Measurements from ENCODE around the gene KLRC3.

The KLRC3 gene

GRCh38 chr12:10363914-10364814, 56.2 kb downstream of the KLRC3 start:
- Mint-ChIP-seq H3K27ac (no peak overlapping the region), H3K27me3 (ENCODE audit: low read depth) (no peaks in the 10 kb centered on the region), H3K4me1 (peaks cover 36% of the 10 kb centered on the region), H3K9me3 (no peaks in the 10 kb centered on the region), H3K4me3 (no peak overlapping the region), H3K36me3 (ENCODE audit: low read depth) (peaks cover 3% of the 10 kb centered on the region)
- no peak for TF ChIP-seq CTCF (IDR thresholded peaks at IDR 0.05; ENCODE audit: unreplicated experiment in 3 of 3)

GRCh38 chr12:10363658-10363913, 56.8 kb downstream of the KLRC3 start:
- H3K9me3 Mint-ChIP-seq: peaks cover 2% of the 10 kb centered on the region
- no peak for TF ChIP-seq CTCF (IDR thresholded peaks at IDR 0.05; ENCODE audit: unreplicated experiment in 3 of 3)
- H3K27me3 Mint-ChIP-seq (ENCODE audit: low read depth): no peaks in the 10 kb centered on the region
- no peak overlapping the region for H3K27ac Mint-ChIP-seq
- H3K36me3 Mint-ChIP-seq (ENCODE audit: low read depth): peaks cover under 1% of the 10 kb centered on the region
- H3K4me3 Mint-ChIP-seq: no peak overlapping the region
- H3K4me1 Mint-ChIP-seq: peaks cover 31% of the 10 kb centered on the region

GRCh38 chr12:10362828-10363657, 57.4 kb downstream of the KLRC3 start:
- Mint-ChIP-seq H3K4me3 (no peak overlapping the region), H3K9me3 (peaks cover 2% of the 10 kb centered on the region)

GRCh38 chr12:10362325-10362724, 58.1 kb downstream of the KLRC3 start:
- no peak for TF ChIP-seq CTCF (IDR thresholded peaks at IDR 0.05; ENCODE audit: unreplicated experiment in 3 of 3)

More at GRCh38 chr12:10362828-10363657, 57.4 kb downstream of the KLRC3 start:
- no peaks in the 10 kb centered on the region for H3K27me3 Mint-ChIP-seq (ENCODE audit: low read depth)
- no peak for TF ChIP-seq CTCF (IDR thresholded peaks at IDR 0.05; ENCODE audit: unreplicated experiment in 3 of 3)
- H3K4me1 Mint-ChIP-seq: peaks cover 26% of the 10 kb centered on the region
- no peaks in the 10 kb centered on the region for H3K36me3 Mint-ChIP-seq (ENCODE audit: low read depth)
- no peak overlapping the region for H3K27ac Mint-ChIP-seq

More at GRCh38 chr12:10362325-10362724, 58.1 kb downstream of the KLRC3 start:
- Mint-ChIP-seq H3K27me3 (ENCODE audit: low read depth) (no peaks in the 10 kb centered on the region), H3K9me3 (peaks cover 2% of the 10 kb centered on the region), H3K36me3 (ENCODE audit: low read depth) (no peaks in the 10 kb centered on the region), H3K4me3 (no peak overlapping the region), H3K27ac (no peak overlapping the region), H3K4me1 (peaks cover 23% of the 10 kb centered on the region)
